ENCODE results near the gene RGS10. TPM values are rescaled to one million over a fixed set of nuclear protein-coding genes. Genes with fewer than 3 reads are reported as not detected.
"Not testable (repeated sequence)": the region's sequence is repeated elsewhere in the genome, so short reads cannot be mapped to it uniquely, and the experiment has no call there.

RGS10 gene
- total RNA-seq, 6 donors from 2014 or later = 11.7 to 39.3 (median 26.5) TPM

GRCh38 chr10:119465085-119465484 is 77.4 kb downstream of the RGS10 start:
- TF ChIP-seq CTCF (IDR thresholded peaks at IDR 0.05) (no peak), POLR2AphosphoS5 (IDR thresholded peaks at IDR 0.05) (no peak), POLR2A (IDR thresholded peaks at IDR 0.05) (no peak), EP300 (IDR thresholded peaks at IDR 0.05) (no peak)
- no peaks in the 10 kb centered on the region for H3K27me3 ChIP-seq
- no peaks in the 10 kb centered on the region for H3K36me3 ChIP-seq
- H3K9me3 ChIP-seq = no peaks in the 10 kb centered on the region
- no peak for DNase-seq
- H3K4me1 ChIP-seq = no peaks in the 10 kb centered on the region
- no peak for ATAC-seq (ENCODE audit: low FRiP score in 2 of 2)
- no peak overlapping the region for H3K4me3 ChIP-seq
- H3K27ac ChIP-seq = no peak overlapping the region
- 79 to 87% methylated on average over 4 of the region's 4 CpGs for WGBS, 2 donors

- DNase-seq; H3K4me3 ChIP-seq; H3K9me3 ChIP-seq; H3K27me3 ChIP-seq; H3K27ac ChIP-seq; H3K36me3 ChIP-seq; H3K4me1 ChIP-seq; ATAC-seq (ENCODE audit: low FRiP score in 2 of 2): not testable (repeated sequence)
- 74 to 86% methylated on average over 2 of the region's 2 CpGs for WGBS, 2 donors
Measured at GRCh38 chr10:119463195-119463594, 79.3 kb downstream of the RGS10 start.

GRCh38 chr10:119462773-119463172 is 79.7 kb downstream of the RGS10 start:
- Histone ChIP-seq H3K27ac (no peak overlapping the region), H3K27me3 (no peaks in the 10 kb centered on the region), H3K9me3 (no peaks in the 10 kb centered on the region), H3K4me1 (no peaks in the 10 kb centered on the region), H3K4me3 (no peak overlapping the region), H3K36me3 (peaks cover 0 to 12% (median 5%) of the 10 kb centered on the region in 4 donors)
- no peak for DNase-seq
- TF ChIP-seq CTCF (IDR thresholded peaks at IDR 0.05) (no peak), EP300 (IDR thresholded peaks at IDR 0.05) (no peak), POLR2AphosphoS5 (IDR thresholded peaks at IDR 0.05) (no peak), POLR2A (IDR thresholded peaks at IDR 0.05) (no peak)
- WGBS, 2 donors = 86 to 93% methylated on average over 4 of the region's 4 CpGs
- ATAC-seq (ENCODE audit: low FRiP score in 2 of 2) = no peak

GRCh38 chr10:119461923-119462322 is 80.6 kb downstream of the RGS10 start:
- H3K27ac ChIP-seq = no peak overlapping the region
- H3K4me3 ChIP-seq = no peak overlapping the region
- no peaks in the 10 kb centered on the region for H3K4me1 ChIP-seq
- H3K36me3 ChIP-seq = peaks cover 0 to 20% (median 7%) of the 10 kb centered on the region in 4 donors
- ATAC-seq (ENCODE audit: low FRiP score in 2 of 2) (no peak), DNase-seq (no peak)
- H3K9me3 ChIP-seq = no peaks in the 10 kb centered on the region
- WGBS, 2 donors = 70 to 72% methylated on average over 2 of the region's 2 CpGs
- H3K27me3 ChIP-seq = no peaks in the 10 kb centered on the region
- TF ChIP-seq CTCF (IDR thresholded peaks at IDR 0.05) (no peak), POLR2A (IDR thresholded peaks at IDR 0.05) (no peak), EP300 (IDR thresholded peaks at IDR 0.05) (no peak), POLR2AphosphoS5 (IDR thresholded peaks at IDR 0.05) (no peak)

- Histone ChIP-seq H3K36me3 (peaks cover 0 to 25% (median 9%) of the 10 kb centered on the region in 4 donors), H3K9me3 (no peaks in the 10 kb centered on the region), H3K4me1 (no peaks in the 10 kb centered on the region), H3K4me3 (no peak overlapping the region), H3K27ac (no peak overlapping the region), H3K27me3 (no peaks in the 10 kb centered on the region)
- TF ChIP-seq CTCF (IDR thresholded peaks at IDR 0.05) = no peak
- TF ChIP-seq EP300 (IDR thresholded peaks at IDR 0.05) = no peak
- TF ChIP-seq POLR2AphosphoS5 (IDR thresholded peaks at IDR 0.05) = no peak
- TF ChIP-seq POLR2A (IDR thresholded peaks at IDR 0.05) = no peak
- ATAC-seq (ENCODE audit: low FRiP score in 2 of 2) (peak in 1 of 2 donors; percentile 68), DNase-seq (no peak)
- 81 to 86% methylated on average over 3 of the region's 3 CpGs for WGBS, 2 donors
Measured at GRCh38 chr10:119461380-119461779, 81.1 kb downstream of the RGS10 start.

Measured in upper lobe of left lung (tissue), 6 donors.